GM12878 (cell line): ENCODE measurements around the gene PPAN. TPM values are rescaled to one million over a fixed set of nuclear protein-coding genes. Genes with fewer than 3 reads are reported as not detected.

Experiments
- ATF2 ChIP-seq: IDR thresholded peaks from 2 replicates; pipeline ENCODE4 v1.6.1; 2012; ENCODE audit warnings: low read length, inconsistent platforms
- ATF7 ChIP-seq: fragments of 450-650 bp; IDR thresholded peaks from 2 replicates; pipeline ENCODE4 v1.6.1; 2016; ENCODE audit warnings: low read depth, mild to moderate bottlenecking
- BHLHE40 ChIP-seq, 2 experiments: fragments of 450-650 bp in 1 of 2; IDR thresholded peaks; 2 replicates each; pipeline ENCODE4 v1.6.1; 2011 to 2017; ENCODE audit warnings: low read depth in 2 of 2, borderline replicate concordance in 1 of 2, improper control_type of control experiment in 1 of 2, low read length in 1 of 2, mild to moderate bottlenecking in 1 of 2
- BMI1 ChIP-seq: fragments of 450-650 bp; IDR thresholded peaks from 2 replicates; pipeline ENCODE4 v1.6.1; 2016; ENCODE audit warnings: mild to moderate bottlenecking, moderate library complexity, borderline replicate concordance
- CBX5 ChIP-seq: sonication (generic); IDR thresholded peaks from 2 replicates; pipeline ENCODE4 v1.6.1; 2016; ENCODE audit warnings: low read depth, moderate library complexity, mild to moderate bottlenecking, inconsistent platforms
- CHD1 ChIP-seq: IDR thresholded peaks from 2 replicates; pipeline ENCODE4 v1.6.1; 2012; ENCODE audit warnings: low read depth, low read length, improper control_type of control experiment
- CREB1 ChIP-seq: IDR thresholded peaks from 2 replicates; pipeline ENCODE4 v1.6.1; 2012; ENCODE audit warnings: low read depth, mild to moderate bottlenecking, inconsistent platforms
- ETV6 ChIP-seq, 2 experiments: fragments of 450-650 bp in 1 of 2; IDR thresholded peaks in 1 of 2; conservative IDR thresholded peaks in 1 of 2; 2 replicates each; pipeline ENCODE4 v1.6.1; 2014; ENCODE audit warnings: antibody characterized with exemption in 1 of 2, borderline replicate concordance in 1 of 2, low read depth in 1 of 2, mild to moderate bottlenecking in 1 of 2, moderate library complexity in 1 of 2
- EZH2 ChIP-seq: IDR thresholded peaks from 2 replicates; pipeline ENCODE4 v1.6.1; 2012; ENCODE audit warnings: low read depth, mild to moderate bottlenecking, control low read depth, inconsistent platforms, low read length, borderline replicate concordance; ENCODE audit not compliant: control insufficient read depth
- GABPA ChIP-seq: IDR thresholded peaks from 2 replicates; pipeline ENCODE4 v1.6.1; 2014; ENCODE audit warnings: antibody characterized with exemption, low read depth, mild to moderate bottlenecking, inconsistent platforms
- IKZF2 ChIP-seq, 2 experiments: fragments of 450-650 bp; IDR thresholded peaks; 2 replicates each; pipeline ENCODE4 v1.6.1; 2017; ENCODE audit warnings: mild to moderate bottlenecking in 2 of 2, moderate library complexity in 2 of 2
- KAT2A ChIP-seq: conservative IDR thresholded peaks from 2 replicates; pipeline ENCODE4 v1.6.1; 2011; ENCODE audit warnings: low read depth, low read length; ENCODE audit not compliant: control insufficient read depth
- MEF2B ChIP-seq: fragments of 450-650 bp; IDR thresholded peaks from 2 replicates; pipeline ENCODE4 v1.6.1; 2018; ENCODE audit warnings: mild to moderate bottlenecking, moderate library complexity; ENCODE audit not compliant: partially characterized antibody, poor library complexity, severe bottlenecking
- MTA2 ChIP-seq: fragments of 450-650 bp; IDR thresholded peaks from 2 replicates; pipeline ENCODE4 v1.6.1; 2016; ENCODE audit warnings: low read depth, mild to moderate bottlenecking, moderate library complexity
- MYB ChIP-seq: fragments of 150-350 bp; IDR thresholded peaks from 2 replicates; pipeline ENCODE4 v1.6.1; 2014; ENCODE audit warnings: mild to moderate bottlenecking, low read depth, low read length, borderline replicate concordance
- NBN ChIP-seq: fragments of 450-650 bp; IDR thresholded peaks from 2 replicates; pipeline ENCODE4 v1.6.1; 2016
- PBX3 ChIP-seq: IDR thresholded peaks from 2 replicates; pipeline ENCODE4 v1.6.1; 2011; ENCODE audit warnings: mild to moderate bottlenecking, low read depth, low read length, moderate library complexity; ENCODE audit not compliant: insufficient replicate concordance
- PKNOX1 ChIP-seq: fragments of 450-650 bp; IDR thresholded peaks from 2 replicates; pipeline ENCODE4 v1.6.1; 2016; ENCODE audit warnings: mild to moderate bottlenecking
- SKIL ChIP-seq: fragments of 450-650 bp; IDR thresholded peaks from 2 replicates; pipeline ENCODE4 v1.6.1; 2017; ENCODE audit warnings: mild to moderate bottlenecking, low read depth, inconsistent platforms; ENCODE audit not compliant: poor library complexity, severe bottlenecking
- SMAD5 ChIP-seq: IDR thresholded peaks from 2 replicates; pipeline ENCODE4 v1.6.1; 2016; ENCODE audit warnings: antibody characterized with exemption, low read depth
- SREBF1 ChIP-seq: IDR thresholded peaks from 2 replicates; pipeline ENCODE4 v1.6.1; 2012; ENCODE audit warnings: mild to moderate bottlenecking, low read length
- YBX1 ChIP-seq: fragments of 450-650 bp; IDR thresholded peaks from 2 replicates; pipeline ENCODE4 v1.6.1; 2016; ENCODE audit warnings: antibody characterized with exemption
- polyA plus RNA-seq, 11 experiments: library from polyadenylated mRNA; depleted of rRNA in 4 of 11; unstranded in 6 of 11; stranded (reverse) in 5 of 11; fragments of >200 nt; fragmentation: Nextera tagmentation in 4 of 11; fragmentation: Illumina TruSeq in 1 of 11; extraction: Ambion mirVana in 4 of 11; extraction: Trizol in 1 of 11; gene quantifications; 1 replicate in 1 of 11; 2 replicates in 10 of 11; pipeline versions ENCODE4 v1.2.1 to v1.2.3, GENCODE V29; 2011 to 2016; ENCODE audit warnings: inconsistent platforms in 2 of 11, missing spikeins in 2 of 11, low read depth in 1 of 11
- total RNA-seq, 4 experiments: library from RNA; depleted of rRNA in 3 of 4; stranded (reverse); fragments of >200 nt in 3 of 4; fragmentation: Illumina TruSeq in 1 of 4; extraction: Trizol in 1 of 4; gene quantifications; 2 replicates each; pipeline versions ENCODE4 v1.2.1 to v1.2.3, GENCODE V29; 2013 to 2021
- TF ChIP-seq, protein P1 (sequence below): IDR thresholded peaks from 2 replicates; pipeline ENCODE4 v1.6.1; 2012; ENCODE audit warnings: low read depth, low read length, improper control_type of control experiment
- TF ChIP-seq, protein P2 (sequence below): IDR thresholded peaks from 2 replicates; pipeline ENCODE4 v1.6.1; 2011; ENCODE audit warnings: low read depth, mild to moderate bottlenecking, low read length, moderate library complexity, borderline replicate concordance; ENCODE audit errors: extremely low read depth

The PPAN gene
- total and polyA plus RNA-seq, 10 of the 15 experiments (the other 5 are each of a cell fraction or from before 2014, with no cell fraction given), result 2.1 to 171 (median 108) TPM

DNA sequence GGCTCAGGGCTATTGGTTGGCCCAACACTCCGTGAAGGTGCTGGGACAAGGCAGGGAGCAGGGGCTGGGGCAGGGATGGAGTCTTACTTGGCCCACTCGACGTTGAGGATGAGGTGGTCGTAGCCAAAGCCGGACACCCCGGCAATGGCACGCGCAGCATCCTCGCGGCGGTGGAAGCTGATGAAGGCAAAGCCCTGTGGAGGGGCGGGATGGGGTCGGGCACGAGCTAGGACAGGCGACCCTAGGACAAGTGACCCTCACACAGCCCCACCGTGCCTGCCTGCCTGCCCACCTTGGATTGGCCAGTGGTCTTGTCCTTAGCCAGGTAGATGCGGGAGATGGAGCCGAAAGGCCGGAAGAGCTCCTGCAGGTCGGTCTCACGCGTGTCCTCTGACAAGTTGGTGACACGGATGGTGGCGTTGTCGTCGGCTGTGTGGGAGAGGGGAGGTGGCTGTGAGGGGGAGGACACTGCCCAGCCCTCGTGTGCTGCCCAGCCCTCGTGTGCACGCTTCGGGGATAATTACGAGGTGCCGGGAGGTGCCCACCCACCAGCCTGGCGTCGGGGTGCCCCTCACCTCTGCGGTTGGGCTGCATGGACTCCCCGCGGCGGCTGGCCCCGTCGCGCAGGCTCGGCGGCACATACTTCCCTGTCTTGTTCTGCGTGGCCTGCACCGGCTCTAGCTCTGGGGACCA, 9.4 kb downstream of the PPAN start (continued):
- TF ChIP-seq ATF2, result no peak
- TF ChIP-seq CREB1, result 0 out of 2 replicates have a peak, but pooled peaks have one; percentile 5
- TF ChIP-seq, protein P1, sequence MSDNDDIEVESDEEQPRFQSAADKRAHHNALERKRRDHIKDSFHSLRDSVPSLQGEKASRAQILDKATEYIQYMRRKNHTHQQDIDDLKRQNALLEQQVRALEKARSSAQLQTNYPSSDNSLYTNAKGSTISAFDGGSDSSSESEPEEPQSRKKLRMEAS, result no peak
- TF ChIP-seq KAT2A, result no peak
- TF ChIP-seq BHLHE40 (IDR thresholded peaks at IDR 0.05; ENCODE audit: borderline replicate concordance in 1 of 2, low read depth in 2 of 2, low read length in 1 of 2), result no peak
- no peak for TF ChIP-seq SKIL
- TF ChIP-seq SMAD5, result peak; percentile 22
- TF ChIP-seq CBX5, result no peak
- TF ChIP-seq GABPA, result no peak
- TF ChIP-seq ATF7, result no peak
- TF ChIP-seq BMI1, result no peak
- TF ChIP-seq YBX1, result no peak
- TF ChIP-seq MTA2, result no peak
- no peak for TF ChIP-seq MEF2B
- TF ChIP-seq PBX3, result no peak
- TF ChIP-seq IKZF2 (IDR thresholded peaks at IDR 0.05), result no peak
- TF ChIP-seq NBN, result no peak
- TF ChIP-seq ETV6 (conservative IDR thresholded peaks at IDR 0.05 in 1 of 2, IDR thresholded peaks at IDR 0.05 in 1 of 2; ENCODE audit: borderline replicate concordance in 1 of 2, low read depth in 1 of 2), result no peak
- TF ChIP-seq, protein P2, sequence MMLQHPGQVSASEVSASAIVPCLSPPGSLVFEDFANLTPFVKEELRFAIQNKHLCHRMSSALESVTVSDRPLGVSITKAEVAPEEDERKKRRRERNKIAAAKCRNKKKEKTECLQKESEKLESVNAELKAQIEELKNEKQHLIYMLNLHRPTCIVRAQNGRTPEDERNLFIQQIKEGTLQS, result no peak
- no peak for TF ChIP-seq MYB
- TF ChIP-seq CHD1, result no peak
- TF ChIP-seq SREBF1, result no peak
- no peak for TF ChIP-seq EZH2
- TF ChIP-seq PKNOX1, result no peak
